GM20000 (cell line): Measurements from ENCODE around the gene BLTP1.

ENCODE experiments used
- DNase-seq: peaks from one replicate; pipeline ENCODE4 v3.0.0; 2012; ENCODE audit warnings: low spot score
- CTCF ChIP-seq: IDR thresholded peaks from 2 replicates; pipeline ENCODE4 v1.5.1; 2012; ENCODE audit warnings: mild to moderate bottlenecking, control low read depth; ENCODE audit errors: extremely low read depth, missing control alignments

The BLTP1 gene

GRCh38 chr4:122122083-122122482 is 30.0 kb upstream of the BLTP1 start:
- no peak for DNase-seq

GRCh38 chr4:122129061-122129460 is 23.1 kb upstream of the BLTP1 start:
- no peak for DNase-seq
- TF ChIP-seq CTCF, result no peak

More at GRCh38 chr4:122122083-122122482, 30.0 kb upstream of the BLTP1 start:
- TF ChIP-seq CTCF, result no peak

GRCh38 chr4:122131562-122132157 is 20.5 kb upstream of the BLTP1 start:
- TF ChIP-seq CTCF, result no peak
- no peak for DNase-seq

GRCh38 chr4:122132891-122133290 is 19.2 kb upstream of the BLTP1 start:
- no peak for DNase-seq
- no peak for TF ChIP-seq CTCF

- no peak for TF ChIP-seq CTCF
- DNase-seq, result no peak
These were observed 13.0 kb upstream of the BLTP1 start for GRCh38 chr4:122139139-122139538.

- no peak for TF ChIP-seq CTCF
These were observed 11.3 kb upstream of the BLTP1 start for GRCh38 chr4:122140834-122141233.

GRCh38 chr4:122142687-122143086 is 9.4 kb upstream of the BLTP1 start:
- DNase-seq, result no peak
- TF ChIP-seq CTCF, result no peak

More at GRCh38 chr4:122140834-122141233, 11.3 kb upstream of the BLTP1 start:
- no peak for DNase-seq
